PC-3 (cell line): Measurements from ENCODE around the gene MRM3. TPM values are rescaled to one million over a fixed set of nuclear protein-coding genes. Genes with fewer than 3 reads are reported as not detected.

Experiments
- ATAC-seq: fragments of 200-7000 bp; cut with Tn5 transposase; 2 replicates; pipeline ENCODE4 v1.9.1; 2020; ENCODE audit warnings: mild to moderate bottlenecking, moderate library complexity
- BruUV-seq: library from RNA; stranded (reverse); fragments of 400-500 nt; replicated peaks from 2 replicates; lab custom pipeline; 2021; lab: Mats Ljungman, UMichigan
- CTCF ChIA-PET: fragments of 300-600 bp; sonication (Branson Sonifier 250); formaldehyde crosslinking; loops from one replicate; lab custom pipeline; 2022; ENCODE audit warnings: antibody characterized with exemption; lab: Charles Lee
- POLR2A ChIA-PET: fragments of 300-600 bp; sonication (Branson Sonifier 250); formaldehyde crosslinking; loops from one replicate; lab custom pipeline; 2022; ENCODE audit warnings: antibody characterized with exemption; ENCODE audit not compliant: unreplicated experiment; lab: Charles Lee
- DNase-seq: peaks from one replicate; pipeline ENCODE4 v3.0.0-alpha.2; 2015
- H2AFZ ChIP-seq: fragments of 300-600 bp; sonication (generic); 2 replicates; pipeline ENCODE4 v1.6.0; 2016; ENCODE audit warnings: antibody characterized with exemption, low read length
- H3F3A ChIP-seq: fragments of 300-600 bp; sonication (generic); one replicate; pipeline ENCODE4 v1.6.0; 2017; ENCODE audit warnings: antibody characterized with exemption, low read length, control low read depth, mild to moderate bottlenecking; ENCODE audit not compliant: unreplicated experiment
- H3K27ac ChIP-seq: fragments of 300-600 bp; sonication (generic); 2 replicates; pipeline ENCODE4 v1.5.1; 2016; ENCODE audit warnings: mild to moderate bottlenecking, low read length
- H3K27me3 ChIP-seq: fragments of 300-600 bp; sonication (generic); 2 replicates; pipeline ENCODE4 v1.6.1; 2016; ENCODE audit warnings: low read length, mixed read lengths
- H3K36me3 ChIP-seq: fragments of 300-600 bp; sonication (generic); 2 replicates; pipeline ENCODE4 v1.6.1; 2016; ENCODE audit warnings: low read depth, mixed run types, low read length, mixed read lengths
- H3K4me1 ChIP-seq: fragments of 300-600 bp; sonication (generic); 2 replicates; pipeline ENCODE4 v1.5.1; 2016; ENCODE audit warnings: low read length; ENCODE audit not compliant: insufficient read depth
- H3K4me2 ChIP-seq: fragments of 300-600 bp; sonication (generic); 2 replicates; pipeline ENCODE4 v1.6.0; 2016; ENCODE audit warnings: low read length
- H3K4me3 ChIP-seq: fragments of 300-600 bp; sonication (generic); 2 replicates; pipeline ENCODE4 v1.5.1; 2016; ENCODE audit warnings: mild to moderate bottlenecking, low read length, mixed read lengths
- H3K79me2 ChIP-seq: fragments of 300-600 bp; sonication (generic); 2 replicates; pipeline ENCODE4 v1.6.1; 2017; ENCODE audit warnings: low read length, mixed read lengths
- H3K9ac ChIP-seq: fragments of 300-600 bp; sonication (generic); 2 replicates; pipeline ENCODE4 v1.6.0; 2016; ENCODE audit warnings: mild to moderate bottlenecking, low read length
- H3K9me2 ChIP-seq: fragments of 300-600 bp; sonication (generic); replicated peaks from 2 replicates; pipeline ENCODE4 v1.6.1; 2016; ENCODE audit warnings: mixed run types, low read length, mixed read lengths
- H3K9me3 ChIP-seq: fragments of 300-600 bp; sonication (generic); 2 replicates; pipeline ENCODE4 v1.6.1; 2016; ENCODE audit warnings: low read length, mixed read lengths
- H4K20me1 ChIP-seq: fragments of 300-600 bp; sonication (generic); 2 replicates; pipeline ENCODE4 v1.6.1; 2016; ENCODE audit warnings: low read length, mixed read lengths
- CTCF ChIP-seq: fragments of 300-600 bp; sonication (generic); conservative IDR thresholded peaks from 2 replicates; pipeline ENCODE4 v1.5.1; 2017; ENCODE audit warnings: antibody characterized with exemption, low read depth, mild to moderate bottlenecking, low read length
- EZH2 ChIP-seq: fragments of 300-600 bp; sonication (generic); IDR thresholded peaks from one replicate; pipeline ENCODE4 v1.6.1; 2017; ENCODE audit warnings: antibody characterized with exemption, mild to moderate bottlenecking, low read length; ENCODE audit not compliant: unreplicated experiment
- EZH2phosphoT487 ChIP-seq: fragments of 300-600 bp; sonication (generic); IDR thresholded peaks from 2 replicates; pipeline ENCODE4 v1.6.1; 2018; ENCODE audit warnings: mild to moderate bottlenecking, antibody characterized with exemption, low read length, borderline replicate concordance
- intact Hi-C: fragments of 100-400 bp; cut with micrococcal nuclease; formaldehyde crosslinking; loops from 2 replicates; pipeline ENCODE4 v1.9.0; 2023
- total RNA-seq: library from RNA; depleted of rRNA; stranded (reverse); fragments of >200 nt; gene quantifications from 2 replicates; pipeline ENCODE4 v1.2.3, GENCODE V29; 2014; rRNA removed

The MRM3 gene
- total RNA-seq, 1 experiment from 2014 or later, result 40.4 TPM

- Histone ChIP-seq H2AFZ (no peak overlapping the region), H3K4me1 (no peaks in the 10 kb centered on the region), H3K9me2 (no peaks in the 10 kb centered on the region), H3K4me3 (no peak overlapping the region), H3K27me3 (no peaks in the 10 kb centered on the region), H3K36me3 (no peaks in the 10 kb centered on the region), H3K9me3 (no peaks in the 10 kb centered on the region), H3K79me2 (no peaks in the 10 kb centered on the region), H3K9ac (no peak overlapping the region), H3K27ac (no peak overlapping the region), H4K20me1 (no peaks in the 10 kb centered on the region), H3F3A (no peaks in the 10 kb centered on the region), H3K4me2 (no peak overlapping the region)
- CTCF ChIA-PET, result no interaction called here
- TF ChIP-seq EZH2 (no peak), CTCF (no peak), EZH2phosphoT487 (no peak)
- no TSS peak for BruUV-seq
- POLR2A ChIA-PET, result interaction anchor here (0.7 kb wide), 1 partner anchor 106 kb away, joined by 3 read pairs; no protein-coding TSS in a partner anchor
- no peak for ATAC-seq
- DNase-seq, result no peak
- intact Hi-C loops, result no loop called here
Observed at GRCh38 chr17:838486-838885, 56.3 kb downstream of the MRM3 start.

GRCh38 chr17:841313-841712 lies 59.2 kb downstream of the MRM3 start:
- ChIA-PET POLR2A (no interaction called here), CTCF (no interaction called here)
- no TSS peak for BruUV-seq
- intact Hi-C loops, result no loop called here
- H3K27ac ChIP-seq, result no peak overlapping the region
- no peak for TF ChIP-seq EZH2phosphoT487
- no peak for TF ChIP-seq EZH2
- TF ChIP-seq CTCF, result no peak
- DNase-seq (no peak), ATAC-seq (no peak)
- H3K27me3 ChIP-seq, result no peaks in the 10 kb centered on the region
- no peaks in the 10 kb centered on the region for H3K79me2 ChIP-seq
- no peaks in the 10 kb centered on the region for H3K9me2 ChIP-seq
- H3K9ac ChIP-seq, result no peak overlapping the region
- no peaks in the 10 kb centered on the region for H3K9me3 ChIP-seq
- H3K4me1 ChIP-seq, result no peaks in the 10 kb centered on the region
- no peaks in the 10 kb centered on the region for H3K36me3 ChIP-seq
- H4K20me1 ChIP-seq, result no peaks in the 10 kb centered on the region
- H3F3A ChIP-seq, result no peaks in the 10 kb centered on the region
- no peak overlapping the region for H3K4me2 ChIP-seq
- H3K4me3 ChIP-seq, result no peak overlapping the region
- no peak overlapping the region for H2AFZ ChIP-seq

Other genes with a start within 250 kb of the MRM3 start
- gene VPS53, start 67.5 kb upstream of the MRM3 start, total RNA-seq, result 14.5 and 21.9 TPM in 2 replicates
- gene TLCD3A, start 49.8 kb upstream of the MRM3 start, total RNA-seq, result 10.0 and 13.9 TPM in 2 replicates
- 24.6 and 25.0 TPM in 2 replicates for gene GEMIN4, start 30.1 kb upstream of the MRM3 start, total RNA-seq
- 33.8 and 40.6 TPM in 2 replicates for gene GLOD4, start 73 bp upstream of the MRM3 start, total RNA-seq
- 20.8 and 25.6 TPM in 2 replicates for gene NXN, start 197.4 kb downstream of the MRM3 start, total RNA-seq
- gene TIMM22, start 214.8 kb downstream of the MRM3 start, total RNA-seq, result 17.2 and 17.7 TPM in 2 replicates